Right kidney (tissue), 9 donors: ENCODE measurements around the gene MUS81.
"Not testable (repeated sequence)": the region's sequence is repeated elsewhere in the genome, so short reads cannot be mapped to it uniquely, and the experiment has no call there.

Experiments
- DNase-seq: peaks from one replicate; pipeline ENCODE4 v3.0.0-alpha.2; 2016
- long read RNA-seq, 8 donors: transcript quantifications; one replicate each; lab custom pipeline, GENCODE V29; 2026

The MUS81 gene
- long read RNA-seq, donor 1, partial matches to known transcripts: 49 of 92 reads
- long read RNA-seq, donor 1, other reads (novel, unspliced or antisense): 41 of 92 reads
- long read RNA-seq, donor 2, partial matches to known transcripts: 0 of 6 reads
- long read RNA-seq, donor 2, other reads (novel, unspliced or antisense): 0 of 6 reads
- long read RNA-seq, donor 3, partial matches to known transcripts: 0 of 2 reads
- long read RNA-seq, donor 3, other reads (novel, unspliced or antisense): 0 of 2 reads
- long read RNA-seq, donor 4, partial matches to known transcripts: 0 of 3 reads
- long read RNA-seq, donor 4, other reads (novel, unspliced or antisense): 0 of 3 reads
- long read RNA-seq, donor 5, partial matches to known transcripts: 0 of 4 reads
- long read RNA-seq, donor 5, other reads (novel, unspliced or antisense): 0 of 4 reads
- long read RNA-seq, donor 6, transcript MUS81-201 (16 exons, 2,392 nt): major isoform, 5 of 113 reads
- long read RNA-seq, donor 6, partial matches to known transcripts: 98 of 113 reads
- long read RNA-seq, donor 6, other reads (novel, unspliced or antisense): 9 of 113 reads
- long read RNA-seq, donor 7, partial matches to known transcripts: 0 of 6 reads
- long read RNA-seq, donor 7, other reads (novel, unspliced or antisense): 0 of 6 reads
- long read RNA-seq, donor 8, partial matches to known transcripts: 0 of 5 reads
- long read RNA-seq, donor 8, other reads (novel, unspliced or antisense): 0 of 5 reads

- peak; percentile 87 for DNase-seq
These were observed at the start of gene MUS81 for GRCh38 chr11:65860278-65861164. MUS81 (plus strand) TSS chr11:65860433; CDS start chr11:65860754, 321 bp downstream.

- DNase-seq: no peak
These were observed 48.3 kb upstream of the MUS81 start for GRCh38 chr11:65811764-65812475.

- DNase-seq: no peak
These were observed 45.9 kb upstream of the MUS81 start for GRCh38 chr11:65814131-65814985.

GRCh38 chr11:65814986-65815565 is 45.2 kb upstream of the MUS81 start:
- no peak for DNase-seq

- no peak for DNase-seq
These were observed 43.5 kb upstream of the MUS81 start for GRCh38 chr11:65816696-65817095.

- no peak for DNase-seq
These were observed 42.9 kb upstream of the MUS81 start for GRCh38 chr11:65817312-65817834.

- DNase-seq: peak; percentile 90
These were observed 42.2 kb upstream of the MUS81 start for GRCh38 chr11:65817835-65818680.

GRCh38 chr11:65821107-65821506 is 39.1 kb upstream of the MUS81 start:
- DNase-seq: no peak

- DNase-seq: no peak
These were observed 37.3 kb upstream of the MUS81 start for GRCh38 chr11:65822776-65823528.

- DNase-seq: no peak
These were observed 33.1 kb upstream of the MUS81 start for GRCh38 chr11:65826984-65827735.

- no peak for DNase-seq
These were observed 30.8 kb upstream of the MUS81 start for GRCh38 chr11:65829459-65829858.

GRCh38 chr11:65832231-65832630 is 28.0 kb upstream of the MUS81 start:
- not testable (repeated sequence) for DNase-seq

- DNase-seq: peak; percentile 98
These were observed 26.8 kb upstream of the MUS81 start, which contains the start of gene SNX32 for GRCh38 chr11:65833297-65834030. SNX32 (plus strand) TSS chr11:65833963; CDS start chr11:65834066, 103 bp downstream.

- DNase-seq: no peak
These were observed 26.0 kb upstream of the MUS81 start for GRCh38 chr11:65834202-65834601.

- no peak for DNase-seq
These were observed 18.1 kb upstream of the MUS81 start for GRCh38 chr11:65842144-65842543.

GRCh38 chr11:65843811-65844210 is 16.4 kb upstream of the MUS81 start:
- DNase-seq: no peak
